Activated CD4-positive, alpha-beta T cell treated with anti-CD3 and anti-CD28 coated beads, Interleukin-2, amount 10 ng/mL, durations not matched to agents 24 days and 14 days (primary cell): ENCODE results near the gene SIPA1L2. TPM values are rescaled to one million over a fixed set of nuclear protein-coding genes. Genes with fewer than 3 reads are reported as not detected.

Experiments used
- DNase-seq: peaks from one replicate; pipeline ENCODE4 v3.0.0; 2022
- H3K27ac Mint-ChIP-seq: one replicate; pipeline ENCODE4 v1.8.0; 2022; ENCODE audit warnings: mild to moderate bottlenecking, mixed read lengths
- H3K27me3 Mint-ChIP-seq: one replicate; pipeline ENCODE4 v1.8.0; 2022; ENCODE audit warnings: mixed read lengths
- H3K36me3 Mint-ChIP-seq: one replicate; pipeline ENCODE4 v1.8.0; 2022; ENCODE audit warnings: low read depth, mild to moderate bottlenecking, mixed read lengths
- H3K4me1 Mint-ChIP-seq: one replicate; pipeline ENCODE4 v1.8.0; 2021; ENCODE audit warnings: mixed read lengths
- H3K4me3 Mint-ChIP-seq: one replicate; pipeline ENCODE4 v1.8.0; 2022; ENCODE audit warnings: mild to moderate bottlenecking, moderate library complexity, mixed read lengths
- H3K9me3 Mint-ChIP-seq: one replicate; pipeline ENCODE4 v1.8.0; 2021; ENCODE audit warnings: mixed read lengths
- intact Hi-C: fragments of 100-400 bp; cut with micrococcal nuclease; formaldehyde crosslinking; loops from one replicate; pipeline ENCODE4 v1.15.1; 2023
- total RNA-seq: library from RNA; stranded (reverse); gene quantifications from 2 replicates; pipeline ENCODE4 v1.2.3, GENCODE V29; 2022

The SIPA1L2 gene
- total RNA-seq, 1 donor from 2014 or later = 4.1 TPM

DNA sequence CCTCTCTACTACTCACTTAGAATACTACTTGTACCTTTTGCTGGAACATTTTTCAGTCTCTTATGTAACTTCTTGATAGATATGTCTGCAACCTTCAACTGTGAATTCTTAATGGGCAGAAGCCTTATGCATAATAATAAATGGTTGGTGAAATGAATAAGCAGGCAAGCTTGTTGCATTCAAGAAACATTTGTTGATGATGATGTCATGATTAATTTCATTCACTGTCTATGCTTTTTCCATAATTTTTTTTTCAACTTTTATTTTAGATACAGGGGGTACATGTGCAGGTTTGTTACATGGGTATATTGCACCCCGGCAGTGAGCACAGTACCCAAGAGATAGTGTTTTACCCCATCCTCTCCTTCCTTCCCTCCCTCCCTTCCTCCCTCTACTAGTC lies 48.0 kb downstream of the SIPA1L2 start:
- no peak overlapping the region for H3K4me3 Mint-ChIP-seq
- no peak for DNase-seq
- intact Hi-C loops = no loop called here
- H3K9me3 Mint-ChIP-seq = peaks cover 14% of the 10 kb centered on the region
- no peaks in the 10 kb centered on the region for H3K27me3 Mint-ChIP-seq
- no peaks in the 10 kb centered on the region for H3K36me3 Mint-ChIP-seq
- H3K27ac Mint-ChIP-seq = no peak overlapping the region
- H3K4me1 Mint-ChIP-seq = peaks cover 36% of the 10 kb centered on the region

Other genes with a start within 250 kb of the SIPA1L2 start
- gene MAP10, start 175.3 kb upstream of the SIPA1L2 start, total RNA-seq = 2.6 and 2.7 TPM in 2 replicates